ENCODE measurements around the gene MYL5. TPM values are rescaled to one million over a fixed set of nuclear protein-coding genes. Genes with fewer than 3 reads are reported as not detected.

MYL5 gene
- total RNA-seq, 1 experiment from 2014 or later: 29.8 TPM

GRCh38 chr4:659851-660250, 14.5 kb upstream of the MYL5 start:
- ChIA-PET POLR2A (ENCODE audit: unreplicated experiment) (no interaction called here), CTCF (no interaction called here)
- DNase-seq: no peak
- TF ChIP-seq EZH2 (IDR thresholded peaks at IDR 0.05; ENCODE audit: low read depth) (no peak), CTCF (conservative IDR thresholded peaks at IDR 0.05) (no peak)
- Histone ChIP-seq H2AFZ (no peak overlapping the region), H4K20me1 (ENCODE audit: insufficient read depth) (no peaks in the 10 kb centered on the region), H3K4me2 (no peak overlapping the region), H3K36me3 (ENCODE audit: low read depth) (no peaks in the 10 kb centered on the region), H3K4me1 (replicated peaks; ENCODE audit: insufficient read depth) (no peaks in the 10 kb centered on the region), H3K4me3 (no peak overlapping the region), H3K27me3 (ENCODE audit: insufficient read depth, low read depth) (peaks cover 18% of the 10 kb centered on the region; the same call in 1 of the 2 replicates), H3K9me3 (ENCODE audit: insufficient read depth, low read depth) (no peaks in the 10 kb centered on the region), H3K79me2 (ENCODE audit: low read depth) (no peaks in the 10 kb centered on the region), H3K9me2 (ENCODE audit: insufficient read depth) (no peaks in the 10 kb centered on the region), H3K27ac (no peak overlapping the region), H3F3A (ENCODE audit: insufficient read depth, low read depth) (no peaks in the 10 kb centered on the region)
- no TSS peak for BruUV-seq (replicated peaks)
- intact Hi-C loops (cut with micrococcal nuclease; ENCODE audit: unreplicated experiment): no loop called here

GRCh38 chr4:660401-660800, 13.9 kb upstream of the MYL5 start:
- Histone ChIP-seq H3K9me3 (ENCODE audit: insufficient read depth, low read depth) (no peaks in the 10 kb centered on the region), H3K4me3 (no peak overlapping the region), H3K4me2 (no peak overlapping the region), H3K4me1 (replicated peaks; ENCODE audit: insufficient read depth) (no peaks in the 10 kb centered on the region), H3F3A (ENCODE audit: insufficient read depth, low read depth) (no peaks in the 10 kb centered on the region), H3K79me2 (ENCODE audit: low read depth) (no peaks in the 10 kb centered on the region), H3K36me3 (ENCODE audit: low read depth) (no peaks in the 10 kb centered on the region), H4K20me1 (ENCODE audit: insufficient read depth) (no peaks in the 10 kb centered on the region), H3K27me3 (ENCODE audit: insufficient read depth, low read depth) (peaks cover 20% of the 10 kb centered on the region), H2AFZ (no peak overlapping the region), H3K27ac (no peak overlapping the region), H3K9me2 (ENCODE audit: insufficient read depth) (no peaks in the 10 kb centered on the region)
- DNase-seq: no peak
- no TSS peak for BruUV-seq (replicated peaks)
- TF ChIP-seq EZH2 (IDR thresholded peaks at IDR 0.05; ENCODE audit: low read depth) (no peak), CTCF (conservative IDR thresholded peaks at IDR 0.05) (no peak)
- POLR2A ChIA-PET (ENCODE audit: unreplicated experiment): no interaction called here
- intact Hi-C loops (cut with micrococcal nuclease; ENCODE audit: unreplicated experiment): no loop called here
- CTCF ChIA-PET: no interaction called here

- no TSS peak for BruUV-seq (replicated peaks)
- POLR2A ChIA-PET (ENCODE audit: unreplicated experiment): no interaction called here
- no peaks in the 10 kb centered on the region for H3F3A ChIP-seq (ENCODE audit: insufficient read depth, low read depth)
- H3K36me3 ChIP-seq (ENCODE audit: low read depth): no peaks in the 10 kb centered on the region
- CTCF ChIA-PET: no interaction called here
- TF ChIP-seq EZH2 (IDR thresholded peaks at IDR 0.05; ENCODE audit: low read depth) (no peak), CTCF (conservative IDR thresholded peaks at IDR 0.05) (no peak)
- H3K27me3 ChIP-seq (ENCODE audit: insufficient read depth, low read depth): peaks cover 28% of the 10 kb centered on the region
- intact Hi-C loops (cut with micrococcal nuclease; ENCODE audit: unreplicated experiment): no loop called here
- no peaks in the 10 kb centered on the region for H4K20me1 ChIP-seq (ENCODE audit: insufficient read depth)
- no peak overlapping the region for H3K4me3 ChIP-seq
- H3K9me3 ChIP-seq (ENCODE audit: insufficient read depth, low read depth): no peaks in the 10 kb centered on the region
- H3K4me2 ChIP-seq: no peak overlapping the region
- H2AFZ ChIP-seq: no peak overlapping the region
- no peaks in the 10 kb centered on the region for H3K9me2 ChIP-seq (ENCODE audit: insufficient read depth)
- DNase-seq: no peak
- H3K4me1 ChIP-seq (replicated peaks; ENCODE audit: insufficient read depth): no peaks in the 10 kb centered on the region
- no peaks in the 10 kb centered on the region for H3K79me2 ChIP-seq (ENCODE audit: low read depth)
- H3K27ac ChIP-seq: no peak overlapping the region
These were observed 13.1 kb upstream of the MYL5 start for GRCh38 chr4:661231-661630.

Measured in PC-9 (cell line).